Hematopoietic multipotent progenitor cell treated with erythropoietin and hydrocortisone succinate and interleukin-3 and kit ligand, for 15 days (in vitro differentiated cells): ENCODE data around the gene SLC4A5.
"Not testable (repeated sequence)": the region's sequence is repeated elsewhere in the genome, so short reads cannot be mapped to it uniquely, and the experiment has no call there.

Experiments
- DNase-seq: peaks from one replicate; pipeline ENCODE4 v3.0.0-alpha.2; 2015; ENCODE audit warnings: low spot score

SLC4A5 gene

GRCh38 chr2:74228772-74229171, 114.4 kb downstream of the SLC4A5 start:
- DNase-seq: no peak

- no peak for DNase-seq
Observed at GRCh38 chr2:74227646-74228045, 115.6 kb downstream of the SLC4A5 start.

GRCh38 chr2:74226648-74227213, 116.5 kb downstream of the SLC4A5 start:
- no peak for DNase-seq

- DNase-seq: no peak
Observed at GRCh38 chr2:74225698-74226459, 117.3 kb downstream of the SLC4A5 start.

GRCh38 chr2:74223941-74224770, 119.1 kb downstream of the SLC4A5 start:
- DNase-seq: no peak

- no peak for DNase-seq
Observed at GRCh38 chr2:74222300-74222650, 120.9 kb downstream of the SLC4A5 start.

- no peak for DNase-seq
Observed at GRCh38 chr2:74221604-74222299, 121.5 kb downstream of the SLC4A5 start.

GRCh38 chr2:74221091-74221490, 122.1 kb downstream of the SLC4A5 start:
- DNase-seq: no peak

- no peak for DNase-seq
Observed at GRCh38 chr2:74219846-74220486, 123.2 kb downstream of the SLC4A5 start.

GRCh38 chr2:74216642-74217041, 126.6 kb downstream of the SLC4A5 start:
- no peak for DNase-seq

- DNase-seq: not testable (repeated sequence)
Observed at GRCh38 chr2:74215771-74216170, 127.4 kb downstream of the SLC4A5 start.

GRCh38 chr2:74212702-74213410, 130.4 kb downstream of the SLC4A5 start:
- no peak for DNase-seq

GRCh38 chr2:74206180-74206688, 137.0 kb downstream of the SLC4A5 start:
- DNase-seq: peak; percentile 50

- no peak for DNase-seq
Observed at GRCh38 chr2:74205596-74205995, 137.6 kb downstream of the SLC4A5 start.

GRCh38 chr2:74205113-74205512, 138.1 kb downstream of the SLC4A5 start:
- no peak for DNase-seq

- DNase-seq: no peak
Observed at GRCh38 chr2:74204436-74204835, 138.8 kb downstream of the SLC4A5 start.

- DNase-seq: no peak
Observed at GRCh38 chr2:74201596-74201995, 141.6 kb downstream of the SLC4A5 start.

GRCh38 chr2:74201196-74201595, 142.0 kb downstream of the SLC4A5 start:
- DNase-seq: no peak

GRCh38 chr2:74199871-74200305, 143.3 kb downstream of the SLC4A5 start:
- DNase-seq: no peak

GRCh38 chr2:74199275-74199701, 143.9 kb downstream of the SLC4A5 start:
- DNase-seq: no peak
